Neural progenitor cell (in vitro differentiated cells): ENCODE data around the gene RTL10.

ENCODE experiments used
- CTCF ChIP-seq: fragments of 200-600 bp; sonication (generic); IDR thresholded peaks from 2 replicates; pipeline ENCODE4 v1.5.1; 2017; ENCODE audit warnings: antibody characterized with exemption, mild to moderate bottlenecking
- EZH2 ChIP-seq: fragments of 200-600 bp; sonication (generic); IDR thresholded peaks from 2 replicates; pipeline ENCODE4 v1.6.1; 2017; ENCODE audit warnings: antibody characterized with exemption, mild to moderate bottlenecking, moderate library complexity
- EZH2phosphoT487 ChIP-seq: fragments of 200-600 bp; sonication (generic); IDR thresholded peaks from 2 replicates; pipeline ENCODE4 v1.6.1; 2017; ENCODE audit warnings: antibody characterized with exemption

- TF ChIP-seq CTCF (no peak), EZH2 (no peak), EZH2phosphoT487 (no peak)
These were observed 35.3 kb downstream of the RTL10 start for GRCh38 chr22:19819208-19819910.
